NCI-H2029 treated with DMSO at 0.1 percent for 48 hours (cell line): ENCODE data around the gene WDR27.
A peak's percentile ranks its signal among the peaks of the same experiment; 100 is the strongest.
"Not testable (repeated sequence)": the region's sequence is repeated elsewhere in the genome, so short reads cannot be mapped to it uniquely, and the experiment has no call there.

Experiments
- DNase-seq: peaks from one replicate; lab custom pipeline; 2025; lab: John Stamatoyannopoulos, UW

WDR27 gene

DNA sequence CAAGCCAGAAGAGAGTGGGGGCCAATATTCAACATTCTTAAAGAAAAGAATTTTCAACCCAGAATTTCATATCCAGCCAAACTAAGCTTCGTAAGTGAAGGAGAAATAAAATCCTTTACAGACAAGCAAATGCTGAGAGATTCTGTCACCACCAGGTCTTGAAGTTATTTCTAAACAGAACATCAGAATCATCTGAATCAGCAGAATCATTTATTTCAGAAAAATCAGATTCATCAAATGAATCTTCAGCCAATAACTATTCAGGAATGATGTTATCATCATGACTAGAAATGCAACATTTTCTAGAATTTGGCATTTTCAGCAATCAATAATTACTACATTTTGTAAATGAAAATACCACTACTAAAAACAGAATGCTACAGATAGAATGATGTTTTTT is 100.7 kb downstream of the WDR27 start:
- DNase-seq = not testable (repeated sequence)

DNA sequence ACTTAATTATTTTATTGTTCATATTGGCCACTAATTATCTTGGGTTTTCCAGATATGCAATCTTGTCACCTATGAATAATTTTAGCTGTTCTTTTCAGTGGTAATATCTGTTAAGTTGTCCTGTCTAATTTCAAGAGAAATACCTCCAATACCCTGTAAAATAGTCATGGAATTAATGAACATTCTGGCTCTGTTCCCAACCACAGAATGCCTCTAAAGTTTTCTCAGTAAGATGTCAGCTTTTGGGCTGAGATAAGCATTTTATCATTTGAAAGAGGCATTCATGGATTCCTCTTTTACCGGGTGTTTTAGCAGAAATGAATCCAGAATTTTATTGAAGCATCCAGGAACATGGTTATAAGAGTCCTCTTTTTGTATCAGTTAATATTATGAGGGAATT is 109.3 kb downstream of the WDR27 start:
- DNase-seq = no peak

DNA sequence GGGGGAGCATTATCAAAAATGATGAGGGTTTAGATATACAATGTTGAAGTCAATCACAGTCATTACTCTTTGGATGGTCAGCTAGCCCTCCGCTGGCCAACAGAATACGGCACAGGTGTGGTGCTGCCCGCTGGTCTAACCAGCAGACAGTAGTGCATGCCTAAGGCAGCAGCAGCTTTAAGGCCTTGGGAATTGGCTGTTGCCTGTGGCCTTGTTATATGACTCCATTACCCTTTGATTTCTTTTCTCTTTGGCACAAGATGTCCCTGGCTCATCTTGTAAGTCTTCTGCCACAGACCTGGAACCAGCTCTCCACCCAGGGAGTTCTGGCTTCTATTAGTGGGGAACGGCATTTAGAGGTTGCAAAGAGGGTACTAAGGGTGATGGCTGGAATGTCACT is 110.2 kb downstream of the WDR27 start:
- DNase-seq = no peak

DNA sequence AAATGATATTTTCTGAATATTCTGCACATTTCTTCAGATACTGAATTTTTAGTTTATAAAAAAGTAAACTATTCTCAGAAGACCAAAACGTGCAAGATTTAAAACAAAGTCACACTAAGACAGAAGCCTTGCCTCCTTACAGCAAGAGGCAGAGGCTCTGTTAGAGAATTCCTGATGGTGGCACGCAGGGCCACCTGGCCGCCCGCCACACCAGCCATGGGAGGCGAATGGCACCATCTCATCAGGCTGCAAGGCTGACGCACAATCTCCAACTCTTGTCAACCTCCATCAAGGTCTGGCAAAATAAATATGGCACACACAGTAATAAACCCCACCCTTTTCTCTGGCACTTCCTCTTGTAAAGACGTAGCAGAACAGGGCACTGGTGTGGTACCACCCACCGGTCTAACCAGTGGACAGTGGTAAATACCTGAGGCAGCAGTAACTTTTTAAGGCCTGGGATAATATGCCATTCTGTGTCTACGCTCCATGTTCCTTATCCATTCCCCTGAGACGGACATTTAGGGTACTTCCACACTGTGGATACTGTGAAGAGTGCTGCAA is 111.4 kb downstream of the WDR27 start:
- DNase-seq = no peak

DNA sequence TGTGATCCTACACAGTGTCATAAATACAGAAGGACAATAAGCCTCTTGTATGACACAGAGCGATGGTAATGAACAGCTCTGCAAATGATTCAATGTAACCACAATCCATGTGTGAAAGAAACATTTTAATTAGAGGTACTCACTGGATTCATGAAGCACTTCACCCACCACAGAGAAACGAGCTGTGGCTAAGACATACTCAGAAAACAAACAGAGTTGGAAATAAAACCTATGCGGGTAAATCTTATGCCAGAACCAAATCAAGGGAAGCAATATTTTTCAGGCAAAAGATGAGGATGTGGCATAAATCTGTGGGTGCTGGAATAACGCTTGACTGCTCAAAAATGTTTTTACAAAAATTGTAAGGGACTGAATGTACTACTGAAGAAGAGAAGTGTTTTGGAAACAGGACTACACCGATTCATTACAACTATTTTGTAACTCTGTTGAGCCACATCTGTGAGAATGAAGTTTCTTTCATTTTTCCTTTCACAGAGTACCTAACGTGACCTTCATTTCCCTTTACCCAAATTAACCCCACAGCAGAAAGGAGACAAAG is 112.1 kb downstream of the WDR27 start:
- peak; percentile 97 for DNase-seq

DNA sequence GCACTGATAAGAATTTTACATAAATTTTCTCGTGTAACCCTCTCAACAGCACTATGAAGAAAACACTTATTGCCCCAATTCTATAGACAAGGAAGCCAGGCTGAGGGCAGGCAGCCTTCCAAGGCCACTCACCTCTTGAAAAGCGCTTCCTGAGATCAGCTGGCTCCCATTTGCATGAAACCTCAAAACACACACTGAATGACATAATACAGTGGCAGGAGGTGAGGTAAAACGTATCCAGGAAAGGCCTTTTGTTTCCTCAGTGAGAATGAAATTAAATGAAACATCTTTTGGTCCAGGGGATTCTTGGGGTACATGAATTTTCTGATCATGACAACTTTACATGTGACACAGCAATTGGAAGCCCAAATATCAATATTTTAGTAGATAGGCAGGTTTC is 112.5 kb downstream of the WDR27 start:
- peak; percentile 97 for DNase-seq

DNA sequence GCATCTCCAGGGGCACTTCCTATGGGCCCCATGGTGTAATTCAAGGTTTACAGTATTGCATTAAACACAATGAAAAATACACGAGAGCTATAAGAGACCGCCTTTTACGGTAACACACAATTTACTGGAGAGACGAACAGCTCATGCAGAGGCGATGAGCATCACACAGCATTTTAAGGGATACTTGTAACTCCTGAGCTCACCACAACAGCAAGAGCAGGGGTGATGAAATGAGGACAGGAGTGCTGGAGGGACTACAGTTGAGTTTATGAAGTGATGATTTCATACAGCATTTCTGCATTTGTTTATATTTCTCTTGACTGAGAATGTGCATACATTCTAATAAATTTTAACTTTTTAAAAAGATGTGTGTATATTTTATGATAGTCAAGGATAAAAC is 113.9 kb downstream of the WDR27 start:
- DNase-seq = no peak

DNA sequence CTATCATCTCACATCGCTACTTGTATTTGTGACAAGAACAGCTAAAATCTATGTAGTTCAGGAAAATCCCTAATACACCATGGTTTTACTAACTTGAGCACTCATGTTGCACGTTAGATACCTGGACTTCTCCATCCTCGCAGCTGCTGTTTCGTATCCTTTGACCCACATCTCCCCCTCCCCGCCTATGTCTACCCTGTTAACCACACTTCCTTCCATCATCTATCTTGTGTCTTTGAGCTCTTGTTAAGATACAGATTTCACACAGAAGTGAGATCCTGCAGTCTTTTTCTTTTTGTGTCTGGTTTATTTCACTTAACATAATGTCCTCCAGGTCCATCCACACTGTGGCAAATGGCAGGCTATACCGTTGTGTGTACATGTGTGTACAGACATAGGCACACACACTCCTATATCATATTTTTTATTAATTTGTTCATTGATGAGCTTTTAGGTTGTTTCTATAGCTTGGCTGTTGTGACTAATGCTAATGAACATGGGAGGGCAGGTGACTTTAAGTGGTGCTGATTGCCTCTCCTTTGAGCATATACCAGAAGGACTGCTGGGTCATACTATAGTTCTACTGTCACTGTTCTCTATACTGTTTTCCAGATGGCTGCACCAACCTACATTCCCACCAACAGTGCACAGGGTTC is 117.8 kb downstream of the WDR27 start:
- DNase-seq = no peak

DNA sequence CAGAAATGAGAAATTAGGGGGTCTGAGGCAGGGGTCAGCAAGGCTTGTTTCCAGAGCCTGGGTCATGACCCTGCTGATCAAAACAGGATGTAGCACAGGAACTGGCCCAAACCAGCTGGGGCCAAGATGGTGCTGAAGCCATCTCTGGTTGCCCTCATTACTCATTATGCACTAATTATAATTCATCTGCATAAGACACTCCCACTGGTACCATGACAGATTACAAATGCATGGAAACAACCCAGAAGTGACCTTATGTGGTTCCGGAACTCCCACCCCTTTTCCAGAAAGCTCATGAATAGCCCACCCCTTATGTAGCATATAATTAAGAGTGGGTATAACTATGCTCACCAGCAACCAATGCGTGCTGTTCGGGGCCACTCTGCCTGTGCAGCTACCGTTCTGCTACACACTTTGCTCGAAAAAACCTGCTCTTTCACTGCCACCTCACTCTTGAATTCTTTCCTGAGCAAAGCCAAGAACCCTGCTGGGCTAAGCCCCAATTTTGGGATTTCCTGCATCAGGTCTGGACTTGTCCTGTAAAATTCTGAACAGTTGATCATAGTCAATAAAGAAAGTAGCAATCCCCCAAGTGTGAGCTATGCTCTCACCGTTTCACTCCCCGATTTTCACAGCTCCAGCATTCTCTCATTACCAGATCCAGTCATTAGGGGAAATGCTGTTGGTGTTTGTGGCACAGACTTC is 122.3 kb downstream of the WDR27 start:
- no peak for DNase-seq

DNA sequence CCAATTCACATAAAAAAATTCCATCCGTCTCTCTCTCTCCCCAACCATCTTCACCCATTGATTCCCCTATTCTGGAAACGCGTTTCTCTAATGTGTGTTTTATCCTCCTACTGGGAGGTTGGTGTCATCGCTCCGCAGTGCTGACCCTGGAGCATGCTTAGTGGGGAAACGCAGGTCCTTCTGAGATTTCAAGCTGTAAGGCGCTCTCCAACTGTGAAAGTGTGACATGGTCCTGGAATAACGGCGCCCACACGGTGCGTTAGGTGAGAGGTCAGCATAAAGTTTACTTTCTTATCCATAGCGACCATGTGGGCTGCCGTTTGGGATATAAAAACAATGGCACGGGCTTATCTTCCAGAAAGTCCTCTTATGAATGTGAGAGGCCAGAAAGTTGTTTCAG is 123.9 kb downstream of the WDR27 start:
- no peak for DNase-seq

DNA sequence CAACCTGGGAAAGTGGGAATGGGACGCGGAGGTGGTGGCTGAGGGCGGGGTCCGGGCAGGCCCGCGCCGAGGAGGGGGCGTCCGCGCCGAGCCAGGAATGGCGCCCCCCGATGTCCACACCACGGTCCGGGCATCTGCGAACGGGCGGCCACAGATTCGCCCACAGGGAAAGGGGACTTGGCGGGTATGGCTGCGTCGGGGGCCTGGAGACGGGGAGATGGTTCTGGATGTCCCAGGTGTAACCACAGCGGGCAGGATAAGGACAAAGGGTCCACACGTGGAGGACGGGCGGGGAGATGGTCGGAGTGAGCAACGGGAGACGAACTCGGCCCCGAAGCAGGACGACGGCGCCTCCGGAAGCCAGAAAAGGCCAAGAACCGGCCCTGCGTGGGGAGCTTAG is 124.6 kb downstream of the WDR27 start:
- no peak for DNase-seq

DNA sequence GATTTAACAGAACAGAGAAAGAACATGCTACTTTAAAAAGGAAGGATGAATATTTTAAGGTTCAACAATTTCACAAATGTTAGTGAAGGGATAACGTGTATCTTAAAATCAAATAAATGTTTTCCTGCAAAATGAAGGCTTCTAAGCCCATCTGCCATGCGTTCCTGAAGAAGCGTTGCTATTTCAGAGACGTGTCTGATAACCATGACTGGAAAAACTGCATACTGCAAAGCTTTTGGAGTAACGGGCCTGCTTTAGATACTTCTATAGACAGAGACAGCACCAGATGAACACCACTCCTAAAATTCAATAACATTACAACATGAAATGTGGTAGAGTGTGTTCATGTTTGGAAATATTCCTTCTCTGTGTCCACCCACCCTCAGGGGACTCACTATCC is 126.0 kb downstream of the WDR27 start:
- no peak for DNase-seq

DNA sequence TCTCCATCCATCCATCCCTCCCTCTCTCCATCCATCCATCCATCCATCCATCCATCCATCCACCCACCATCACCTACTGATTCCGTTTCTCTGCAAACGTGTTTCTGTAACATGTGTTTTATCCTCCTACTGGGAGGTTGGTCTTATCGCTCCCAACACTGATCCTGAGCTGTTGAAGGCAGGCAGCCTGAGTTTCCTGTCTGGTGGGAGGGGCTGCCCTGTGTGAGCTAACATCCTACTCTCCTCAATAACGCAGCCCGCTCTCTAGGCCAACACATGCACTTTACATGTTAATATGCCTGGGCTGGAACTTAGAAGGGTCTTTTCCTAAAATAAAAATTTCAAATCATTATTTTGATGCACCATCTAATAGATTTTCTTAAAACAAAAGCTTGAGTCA is 126.5 kb downstream of the WDR27 start:
- no peak for DNase-seq

DNA sequence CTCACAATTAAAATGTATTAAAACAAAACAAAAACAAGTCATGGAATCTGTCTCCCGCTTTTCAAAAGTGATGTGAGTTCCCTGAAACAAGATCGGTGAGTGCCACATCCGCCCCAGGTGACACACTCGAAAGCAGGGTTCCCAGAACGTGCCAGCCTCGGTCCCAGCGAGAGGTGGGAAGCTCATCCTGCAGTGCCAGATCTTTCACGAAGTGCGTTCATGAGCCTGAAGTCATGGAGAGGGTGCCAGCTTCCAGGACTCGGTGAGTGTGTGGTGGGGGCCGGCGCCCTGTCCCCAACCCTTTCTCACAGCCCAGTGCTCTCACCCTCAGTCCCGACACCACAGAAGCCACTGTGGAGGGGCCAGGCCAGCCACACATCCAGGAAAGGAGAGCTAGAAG is 127.4 kb downstream of the WDR27 start:
- no peak for DNase-seq

DNA sequence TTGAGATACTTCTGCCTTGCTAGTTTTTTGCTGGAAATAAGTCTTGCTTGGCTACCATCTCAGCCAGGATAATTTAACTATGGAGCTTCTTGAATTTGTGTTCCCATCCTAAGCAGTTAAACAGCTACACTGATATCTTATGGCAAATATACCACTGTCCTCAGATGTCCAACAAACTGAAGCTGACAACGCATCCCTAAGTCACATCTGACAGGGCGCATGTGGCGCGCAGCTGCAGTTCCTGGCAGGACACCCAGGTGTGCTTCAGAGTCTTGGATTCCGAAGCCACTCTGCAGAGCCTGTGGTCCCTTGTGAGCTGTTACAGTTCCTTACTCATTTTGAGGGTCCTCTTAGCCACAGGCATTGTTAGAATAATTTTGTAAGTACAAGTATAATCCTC is 127.9 kb downstream of the WDR27 start:
- DNase-seq = no peak

DNA sequence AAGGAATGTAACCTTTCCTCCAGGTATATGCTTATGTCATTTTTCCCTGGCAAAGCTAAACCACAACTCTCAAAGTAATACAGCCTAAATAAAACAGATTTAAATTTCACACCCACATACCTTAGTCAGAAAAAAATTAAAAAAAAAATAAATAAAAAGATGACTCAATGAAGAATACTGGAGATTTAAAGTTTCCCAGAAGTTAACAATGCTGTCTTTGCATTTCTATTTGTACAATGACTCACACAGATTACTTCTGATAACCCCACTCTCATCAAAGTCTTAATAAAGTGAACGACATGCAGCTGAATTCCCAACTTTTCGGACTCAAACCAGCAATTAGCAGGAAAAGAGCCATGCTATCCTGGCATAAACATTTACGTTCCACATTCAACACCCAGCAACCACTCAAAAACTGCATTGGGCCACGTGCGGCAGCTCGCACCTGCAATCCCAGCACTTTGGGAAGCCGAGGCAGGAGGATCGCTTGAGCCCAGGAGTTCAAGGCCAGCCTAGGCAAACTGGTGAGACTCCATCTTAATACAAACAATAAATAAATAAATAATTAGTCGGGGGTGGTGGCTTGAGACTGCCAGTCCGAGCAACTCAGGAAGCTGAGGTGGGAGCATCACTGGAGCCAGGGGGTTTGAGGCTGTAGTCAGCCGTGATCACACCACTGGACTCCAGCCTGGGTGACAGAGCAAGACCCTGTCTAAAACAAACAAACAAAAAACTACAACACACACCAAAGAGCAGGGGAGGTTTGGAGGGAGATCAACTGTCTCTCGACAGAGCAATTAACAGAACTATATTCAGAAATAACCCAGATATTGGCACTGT is 130.5 kb downstream of the WDR27 start:
- no peak for DNase-seq

DNA sequence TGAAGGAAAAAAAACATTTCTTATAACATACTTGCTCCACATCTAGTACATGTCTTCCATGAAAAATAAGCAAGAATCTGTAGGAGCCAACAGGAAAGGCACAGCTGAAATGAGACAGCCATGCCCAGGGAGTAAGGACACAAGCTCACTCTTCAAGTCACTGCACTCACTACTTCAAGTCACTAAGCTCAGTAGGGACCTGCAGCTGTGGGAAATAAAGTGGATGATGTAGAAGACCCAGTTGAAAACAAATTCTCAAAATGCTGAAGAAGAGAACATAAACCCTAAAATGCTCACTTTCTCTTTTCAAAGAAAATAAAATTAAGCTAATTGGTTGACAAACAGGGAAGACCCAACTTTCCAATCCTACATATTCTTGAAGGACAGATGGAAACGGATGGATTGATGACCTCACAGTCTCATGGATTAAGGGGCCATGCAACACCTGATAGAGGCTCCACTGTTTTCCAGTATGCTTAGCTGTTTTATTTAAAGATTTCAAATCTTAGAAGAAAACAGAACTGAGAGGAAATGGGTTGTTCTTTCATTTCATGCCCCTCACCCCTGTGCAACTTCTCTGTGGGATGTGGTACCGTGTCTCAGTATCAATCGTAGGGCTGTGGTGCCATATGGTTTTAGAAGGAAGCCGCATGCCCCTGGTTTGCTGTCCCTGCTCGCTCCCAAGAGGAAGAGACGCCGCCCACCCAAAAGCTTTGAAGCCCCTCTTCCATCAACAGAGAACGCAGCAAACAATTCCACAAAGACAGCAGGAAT is 133.3 kb downstream of the WDR27 start:
- no peak for DNase-seq

DNA sequence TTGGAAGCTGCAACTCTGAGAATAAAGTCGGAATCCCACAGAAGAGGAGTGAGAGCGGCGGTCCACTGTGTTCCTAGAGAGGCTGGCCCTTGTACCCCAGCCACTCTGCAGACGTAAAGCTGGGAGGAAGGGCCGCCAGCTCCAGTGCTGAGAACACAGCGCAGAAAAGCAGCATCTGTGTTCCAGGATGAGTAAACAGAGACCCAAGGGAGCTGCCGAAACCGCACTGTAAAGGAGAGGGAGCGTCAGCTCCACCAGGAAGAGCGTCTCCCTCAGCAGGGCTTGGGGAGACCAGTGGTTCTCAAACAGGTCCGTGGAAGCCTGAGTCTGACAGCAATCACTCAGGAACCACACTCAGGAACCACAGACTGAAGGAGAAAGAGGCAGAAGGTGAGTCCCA is 134.0 kb downstream of the WDR27 start:
- no peak for DNase-seq

DNA sequence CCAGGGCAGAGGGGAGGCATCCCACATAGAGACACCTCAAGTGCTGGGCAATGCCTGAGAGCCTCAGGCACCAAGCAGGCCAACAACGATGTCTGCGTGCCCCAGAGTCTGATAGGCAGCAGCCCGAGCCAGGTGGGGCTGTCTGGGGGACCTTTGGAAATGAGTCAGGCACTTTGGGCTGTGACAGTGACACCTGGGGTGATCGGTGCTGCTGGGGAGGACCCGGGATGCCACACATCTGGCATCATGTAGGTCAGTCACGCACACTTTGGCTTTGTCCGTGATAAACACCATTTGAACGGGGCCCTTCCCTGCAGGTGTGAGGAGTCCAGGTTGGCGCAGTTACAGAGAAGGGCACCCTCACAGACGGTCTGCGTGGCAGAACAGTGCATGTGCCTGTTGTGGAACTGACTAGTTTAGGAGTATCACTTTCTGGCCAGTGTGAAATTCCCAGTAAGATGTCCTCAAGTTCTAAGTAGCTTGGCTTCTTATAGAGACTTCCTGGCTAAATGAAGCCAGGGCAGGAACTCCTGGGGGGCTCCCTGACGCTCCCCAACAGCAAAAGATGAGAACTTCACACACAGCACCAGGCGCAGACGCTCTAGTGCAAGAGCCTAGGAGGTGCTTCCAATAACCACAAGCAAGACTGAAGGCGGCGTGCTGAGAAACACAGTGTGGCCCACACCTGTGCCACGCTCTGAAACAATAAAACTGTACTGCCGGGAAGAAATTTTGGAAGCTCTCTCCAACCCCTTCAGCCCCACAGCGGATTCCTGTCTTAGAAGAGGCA is 134.7 kb downstream of the WDR27 start:
- DNase-seq = no peak

DNA sequence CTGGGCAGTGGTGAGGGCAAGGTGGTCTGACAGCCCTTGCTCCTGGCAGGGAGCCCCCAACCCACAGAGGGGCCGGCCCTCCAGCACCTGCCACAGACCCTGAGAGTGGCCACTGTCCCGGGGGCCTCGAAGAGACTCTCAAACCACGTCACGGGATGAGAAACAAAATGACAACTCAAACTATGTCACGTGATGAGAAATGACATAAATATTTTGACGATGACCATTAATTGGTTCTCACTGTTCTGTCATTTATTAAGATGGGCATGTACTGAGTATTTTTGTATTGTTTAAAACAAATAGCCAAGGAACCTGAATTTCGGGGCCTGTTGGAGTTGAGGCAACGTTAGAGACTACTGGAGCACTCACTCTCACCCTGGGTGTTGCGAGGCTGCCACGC is 135.5 kb downstream of the WDR27 start:
- no peak for DNase-seq
